GM19463 (cell line): ENCODE results near the gene RNF157.

Experiments used
- ATAC-seq: cut with Tn5 transposase; IDR thresholded peaks from one replicate; pipeline ENCODE4 v1.9.1; 2021; ENCODE audit warnings: mild to moderate bottlenecking, moderate library complexity; ENCODE audit not compliant: unreplicated experiment

The RNF157 gene

DNA sequence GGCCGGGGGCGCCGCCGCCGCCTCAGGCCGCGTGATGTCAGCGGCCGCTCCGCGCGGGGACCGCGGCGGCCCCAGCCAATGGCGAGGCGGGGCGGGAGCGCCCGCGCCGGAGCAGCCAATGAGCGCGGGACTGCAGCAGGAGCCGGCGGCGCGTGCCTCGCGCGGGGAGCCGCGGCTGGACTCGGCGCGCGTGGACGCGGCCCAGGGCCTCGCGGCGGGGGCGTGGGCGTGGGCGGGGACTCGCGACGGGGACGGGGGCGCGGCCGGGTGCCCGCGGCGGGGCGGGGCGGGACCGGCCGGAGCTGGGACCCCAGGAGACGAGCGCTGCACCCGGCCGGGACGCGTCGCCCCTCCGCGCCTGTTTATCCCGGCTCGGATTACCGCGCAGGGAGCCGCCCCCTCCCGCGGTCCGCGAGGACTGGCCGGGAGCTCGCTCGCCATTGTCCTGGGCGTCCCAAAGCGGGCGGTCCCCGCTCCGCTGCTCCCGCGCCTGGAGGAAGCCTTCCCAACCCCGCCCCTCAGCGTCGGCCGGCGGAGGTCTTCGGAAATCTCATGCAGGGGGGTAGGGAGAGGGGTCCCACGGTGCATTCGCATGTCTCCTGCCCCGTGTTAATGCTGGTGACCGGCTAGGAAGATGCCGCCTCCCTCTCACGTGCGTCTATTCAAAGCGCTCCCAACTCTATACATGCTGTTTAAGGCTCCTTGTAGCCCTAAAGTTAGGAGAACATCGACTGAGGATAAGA, at the start of gene RNF157:
TSS of gene RNF157 (minus strand) at position 33 of the 743 bp plus-strand sequence. CDS start 253 bp downstream, outside the sequence.
- peak; percentile 80 for ATAC-seq

DNA sequence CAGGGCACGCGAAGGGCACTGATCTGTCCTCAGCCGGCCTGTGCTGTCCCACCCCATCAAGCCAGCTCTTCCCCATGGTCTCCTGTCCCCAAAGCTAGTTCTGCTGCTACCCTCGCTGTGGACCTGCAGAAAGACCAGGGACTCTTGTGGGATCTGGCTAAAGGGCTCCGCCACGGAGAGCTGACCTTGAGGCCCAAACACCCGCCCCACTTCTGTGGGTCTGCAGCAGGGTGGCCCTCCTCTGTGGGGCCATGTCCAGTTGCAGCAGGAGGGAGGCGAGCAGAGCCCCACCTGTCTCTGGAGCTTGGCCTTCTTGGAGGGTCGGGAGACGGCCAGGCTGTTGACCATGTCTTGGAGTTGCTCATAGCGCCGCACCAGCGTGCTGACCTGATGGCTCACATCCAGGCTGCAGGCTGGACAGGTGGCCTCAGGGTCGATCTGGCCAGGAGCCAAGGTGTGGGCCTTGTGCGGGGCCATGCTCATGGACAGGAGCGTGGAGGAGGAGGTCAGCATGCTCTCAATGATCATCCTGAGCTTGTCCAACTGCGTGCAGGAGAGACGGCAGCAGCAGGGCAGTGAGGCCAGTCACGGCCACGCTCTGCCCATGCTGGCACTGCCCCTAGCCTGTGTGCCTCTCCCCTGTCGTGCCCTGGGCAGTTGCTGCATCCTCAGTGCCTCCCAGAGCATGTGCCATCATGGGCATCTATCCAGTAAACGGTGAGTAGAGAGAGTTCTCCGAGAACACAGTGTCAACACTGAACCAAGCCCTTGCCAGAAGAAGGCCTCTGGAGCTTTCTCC, 41.5 kb upstream of the RNF157 start:
- ATAC-seq = no peak

DNA sequence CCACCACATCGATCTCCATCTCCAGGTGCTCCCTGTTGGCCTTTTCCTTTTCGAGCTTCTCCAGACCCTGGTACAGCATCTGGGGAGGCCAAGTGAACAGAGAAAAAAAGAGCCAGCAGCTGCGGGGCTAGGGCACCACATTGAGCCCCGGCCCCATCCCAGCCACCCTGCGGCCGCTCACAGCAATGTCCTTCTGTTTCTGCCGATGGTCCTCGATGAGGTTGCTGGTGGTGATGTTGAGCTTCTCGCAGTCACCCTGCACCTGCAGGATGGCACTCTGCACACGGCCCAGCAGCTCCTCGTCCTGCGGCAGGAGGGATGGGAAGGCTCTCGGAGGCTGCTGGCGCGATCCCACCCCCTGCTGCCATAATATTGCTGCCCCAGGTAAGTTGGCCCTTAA, 40.4 kb upstream of the RNF157 start:
- ATAC-seq = no peak

- ATAC-seq = no peak
Measured at GRCh38 chr17:76279742-76280287, 39.5 kb upstream of the RNF157 start.

GRCh38 chr17:76278952-76279741, 38.9 kb upstream of the RNF157 start:
- ATAC-seq = peak; percentile 62

GRCh38 chr17:76278268-76278908, 38.1 kb upstream of the RNF157 start:
- ATAC-seq = no peak

- no peak for ATAC-seq
Measured at GRCh38 chr17:76277300-76278267, 37.3 kb upstream of the RNF157 start.

- ATAC-seq = no peak
Measured at GRCh38 chr17:76276461-76277299, 36.4 kb upstream of the RNF157 start.

DNA sequence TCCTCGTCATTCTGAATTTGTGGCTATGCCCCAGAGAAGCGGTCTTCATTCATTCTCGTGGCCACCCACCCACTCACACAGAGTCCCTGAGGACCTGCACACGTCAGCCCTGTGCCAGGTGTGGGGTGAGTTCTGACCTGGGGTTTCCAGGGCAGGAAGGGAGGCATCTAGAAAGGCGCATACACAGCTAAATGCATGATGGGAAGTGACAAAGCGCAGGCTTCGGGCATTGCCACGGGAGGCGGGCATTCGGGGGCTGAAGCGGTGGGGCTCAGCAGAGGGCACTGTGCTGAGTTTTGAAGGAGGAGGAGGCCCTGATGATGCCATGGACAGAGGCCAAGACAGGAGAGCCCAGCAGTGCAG, 35.8 kb upstream of the RNF157 start:
- ATAC-seq = no peak

- ATAC-seq = no peak
Measured at GRCh38 chr17:76275382-76276068, 35.2 kb upstream of the RNF157 start.

- no peak for ATAC-seq
Measured at GRCh38 chr17:76274112-76274956, 34.0 kb upstream of the RNF157 start.

DNA sequence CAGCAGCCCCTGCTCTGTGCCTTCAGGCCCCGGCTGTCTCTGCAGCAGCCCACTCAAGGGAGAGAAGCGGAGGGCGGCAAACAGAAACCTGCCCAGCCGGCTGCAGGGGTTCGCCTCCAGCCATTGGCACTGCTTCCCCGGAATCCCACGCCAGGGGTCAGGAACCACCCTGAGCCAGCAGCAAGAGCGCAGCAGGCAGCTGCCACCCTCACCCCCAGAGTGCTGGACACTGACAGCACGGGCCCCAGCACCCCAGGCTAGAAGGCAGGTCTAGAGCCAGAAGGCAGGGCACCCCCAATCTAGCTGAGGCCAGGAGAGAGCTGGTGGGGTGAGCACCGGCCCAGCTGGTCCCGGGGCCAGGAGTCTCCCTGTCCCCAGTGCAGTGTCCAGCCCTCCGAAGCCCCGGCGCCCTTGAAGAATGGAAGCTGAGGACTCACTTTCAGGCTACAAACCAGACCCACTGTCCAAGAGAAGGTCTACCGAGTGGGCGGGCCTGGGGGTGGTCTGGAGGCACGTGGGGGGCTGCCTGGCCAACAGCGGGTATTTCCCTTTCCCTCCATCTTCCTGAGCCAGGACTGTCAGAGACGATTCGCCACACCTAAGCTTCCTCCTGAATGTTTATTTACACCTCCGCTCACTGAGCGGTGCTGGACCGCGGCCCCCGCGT, 33.3 kb upstream of the RNF157 start:
- no peak for ATAC-seq

DNA sequence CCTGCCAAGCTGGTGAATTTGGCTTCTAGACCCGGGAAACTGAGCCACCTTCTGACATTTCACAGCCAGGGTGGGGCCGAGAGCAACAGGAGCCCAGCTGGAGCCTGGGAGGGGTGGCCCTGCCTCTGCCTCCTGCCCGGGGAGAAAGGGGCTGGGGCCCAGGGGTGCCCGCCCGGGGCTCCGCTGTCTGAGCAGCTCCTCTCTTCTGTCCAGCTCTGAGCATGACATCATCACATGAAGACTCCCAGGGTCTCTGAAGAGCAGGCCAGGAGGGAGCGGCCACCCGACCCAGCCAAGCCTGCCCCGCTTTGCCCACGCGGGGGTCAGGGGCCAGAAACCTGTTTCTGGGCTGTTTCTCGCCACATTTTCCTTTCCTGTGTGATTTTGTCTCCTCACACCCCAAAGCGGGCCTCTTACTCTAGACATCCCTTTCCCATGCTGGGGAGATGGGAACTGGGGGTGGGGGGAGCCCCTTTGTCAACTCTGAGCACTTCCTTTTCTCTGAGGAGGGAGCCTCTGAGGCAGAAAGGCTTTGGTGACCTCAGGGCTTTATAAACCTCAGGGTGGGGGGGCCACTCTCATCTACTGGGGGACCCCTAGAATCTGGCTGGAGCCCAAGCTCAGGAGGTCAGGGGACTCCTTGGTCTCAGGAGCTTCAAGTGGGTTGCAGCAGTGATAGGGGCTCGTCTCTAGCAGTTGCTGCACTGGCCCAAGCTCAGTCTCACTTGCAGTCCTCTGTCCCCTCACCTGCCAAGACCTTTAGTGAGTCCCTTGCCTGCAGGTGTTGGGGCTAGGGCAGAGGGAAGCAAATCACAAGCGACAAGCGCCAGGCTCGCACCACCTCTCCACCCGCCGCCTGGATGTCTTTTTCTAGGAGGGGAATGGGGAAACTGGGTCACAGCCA, 32.5 kb upstream of the RNF157 start:
- peak; percentile 24 for ATAC-seq

DNA sequence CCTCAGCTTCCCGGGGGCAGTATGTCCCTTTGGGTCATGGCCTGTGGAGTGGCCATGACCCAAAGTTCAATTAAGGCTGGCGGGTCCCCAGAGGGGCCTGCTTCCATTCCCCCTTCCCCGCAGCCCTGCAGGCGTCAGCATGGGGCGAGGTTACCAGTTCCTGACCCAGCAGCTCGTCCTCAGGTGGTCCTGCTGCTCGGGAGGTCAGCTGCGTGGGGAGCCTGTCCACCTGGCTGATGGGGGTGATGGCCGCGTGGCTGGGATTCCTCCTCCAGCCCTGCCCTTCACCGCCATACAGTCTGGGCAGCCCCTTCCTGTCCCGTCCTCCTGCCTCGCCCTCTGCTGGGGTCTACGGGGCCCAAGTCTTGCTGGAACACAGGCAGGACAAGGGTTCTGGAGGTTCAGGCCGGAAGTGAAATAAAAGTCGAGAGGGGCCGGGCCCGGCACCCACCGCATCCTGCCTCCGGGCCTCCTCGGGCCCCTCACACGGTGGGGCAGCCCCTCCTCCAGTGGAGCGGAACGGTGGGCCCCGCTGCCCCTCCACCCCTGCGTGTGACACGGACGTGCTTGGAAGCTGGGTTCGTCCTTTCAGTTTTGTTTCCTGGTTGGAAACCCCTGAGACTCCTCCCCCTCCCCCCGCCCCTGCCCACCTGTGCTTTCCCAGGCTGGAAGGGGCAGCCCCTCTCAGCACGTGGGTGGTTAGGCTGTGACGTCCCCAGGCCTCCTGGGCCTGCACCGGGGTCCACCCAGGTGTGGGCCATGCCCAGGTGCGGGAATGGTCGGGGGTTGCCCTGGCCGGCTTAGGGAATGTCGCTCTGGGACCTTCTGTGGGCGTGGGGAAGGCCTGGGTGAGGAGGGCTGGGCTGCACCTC, 31.6 kb upstream of the RNF157 start:
- ATAC-seq = peak; percentile 45
